GM13977 (cell line): ENCODE measurements around the gene APLP1.

ENCODE experiments used
- DNase-seq: peaks from one replicate; pipeline ENCODE4 v3.0.0; 2012; ENCODE audit warnings: low spot score
- in situ Hi-C: fragments of 300-500 bp; cut with MboI; formaldehyde crosslinking; loops from one replicate; pipeline ENCODE4 v1.12.0; 2022; ENCODE audit warnings: low sequenced_read_pairs, low pct_unique_long_range_greater_than_20kb, mixed read lengths, inconsistent platforms; ENCODE audit not compliant: unreplicated experiment
- TF ChIP-seq, protein P1 (sequence below): IDR thresholded peaks from 2 replicates; pipeline ENCODE4 v1.5.1; 2012; ENCODE audit warnings: mild to moderate bottlenecking, control low read depth; ENCODE audit not compliant: insufficient read depth; ENCODE audit errors: extremely low read depth, missing control alignments

The APLP1 gene

GRCh38 chr19:35928507-35928906 lies 60.1 kb downstream of the APLP1 start:
- in situ Hi-C loops = no loop called here
- TF ChIP-seq, protein P1, sequence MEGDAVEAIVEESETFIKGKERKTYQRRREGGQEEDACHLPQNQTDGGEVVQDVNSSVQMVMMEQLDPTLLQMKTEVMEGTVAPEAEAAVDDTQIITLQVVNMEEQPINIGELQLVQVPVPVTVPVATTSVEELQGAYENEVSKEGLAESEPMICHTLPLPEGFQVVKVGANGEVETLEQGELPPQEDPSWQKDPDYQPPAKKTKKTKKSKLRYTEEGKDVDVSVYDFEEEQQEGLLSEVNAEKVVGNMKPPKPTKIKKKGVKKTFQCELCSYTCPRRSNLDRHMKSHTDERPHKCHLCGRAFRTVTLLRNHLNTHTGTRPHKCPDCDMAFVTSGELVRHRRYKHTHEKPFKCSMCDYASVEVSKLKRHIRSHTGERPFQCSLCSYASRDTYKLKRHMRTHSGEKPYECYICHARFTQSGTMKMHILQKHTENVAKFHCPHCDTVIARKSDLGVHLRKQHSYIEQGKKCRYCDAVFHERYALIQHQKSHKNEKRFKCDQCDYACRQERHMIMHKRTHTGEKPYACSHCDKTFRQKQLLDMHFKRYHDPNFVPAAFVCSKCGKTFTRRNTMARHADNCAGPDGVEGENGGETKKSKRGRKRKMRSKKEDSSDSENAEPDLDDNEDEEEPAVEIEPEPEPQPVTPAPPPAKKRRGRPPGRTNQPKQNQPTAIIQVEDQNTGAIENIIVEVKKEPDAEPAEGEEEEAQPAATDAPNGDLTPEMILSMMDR = no peak
- DNase-seq = no peak
